SK-N-SH treated with all-trans-retinoic acid at 6 μM for 48 hours (cell line): ENCODE measurements around the gene TMEM132C.

Experiments used
- ARNTL ChIP-seq: fragments of 450-650 bp; formaldehyde crosslinking; IDR thresholded peaks from 2 replicates; pipeline ENCODE4 v1.5.0; 2020; ENCODE audit warnings: low read depth, mild to moderate bottlenecking, moderate library complexity, borderline replicate concordance
- CSDC2 ChIP-seq: fragments of 250-450 bp; sonication (Bioruptor Pico); IDR thresholded peaks from 2 replicates; pipeline ENCODE4 v1.5.0; 2020; ENCODE audit warnings: mild to moderate bottlenecking, moderate library complexity
- GLIS3 ChIP-seq: fragments of 250-450 bp; sonication (Bioruptor Pico); IDR thresholded peaks from 2 replicates; pipeline ENCODE4 v1.5.0; 2020; ENCODE audit warnings: mild to moderate bottlenecking, moderate library complexity
- ISL1 ChIP-seq: fragments of 250-450 bp; sonication (Bioruptor Pico); IDR thresholded peaks from 2 replicates; pipeline ENCODE4 v2.1.2; 2022; ENCODE audit warnings: mild to moderate bottlenecking, moderate library complexity
- PATZ1 ChIP-seq: fragments of 250-450 bp; sonication (Bioruptor Pico); IDR thresholded peaks from 2 replicates; pipeline ENCODE4 v1.8.0; 2020; ENCODE audit warnings: mild to moderate bottlenecking, moderate library complexity, borderline replicate concordance
- RARB ChIP-seq: fragments of 250-450 bp; sonication (Bioruptor Pico); IDR thresholded peaks from 2 replicates; pipeline ENCODE4 v1.8.0; 2021; ENCODE audit warnings: mild to moderate bottlenecking, moderate library complexity
- ZC3H10 ChIP-seq: fragments of 250-450 bp; sonication (Bioruptor Pico); IDR thresholded peaks from 2 replicates; pipeline ENCODE4 v1.5.1; 2021; ENCODE audit warnings: mild to moderate bottlenecking, moderate library complexity
- ZFP3 ChIP-seq: fragments of 250-450 bp; sonication (Bioruptor Pico); IDR thresholded peaks from 2 replicates; pipeline ENCODE4 v1.5.0; 2020; ENCODE audit warnings: mild to moderate bottlenecking, moderate library complexity
- ZFP30 ChIP-seq: fragments of 450-650 bp; formaldehyde crosslinking; IDR thresholded peaks from 2 replicates; pipeline ENCODE4 v1.5.0; 2022; ENCODE audit warnings: mild to moderate bottlenecking, moderate library complexity
- ZNF565 ChIP-seq: fragments of 450-650 bp; formaldehyde crosslinking; conservative IDR thresholded peaks from 2 replicates; pipeline ENCODE4 v1.5.0; 2020; ENCODE audit warnings: low read depth, mild to moderate bottlenecking, moderate library complexity
- ZNF70 ChIP-seq: fragments of 450-650 bp; formaldehyde crosslinking; IDR thresholded peaks from 2 replicates; pipeline ENCODE4 v1.5.0; 2020; ENCODE audit warnings: mild to moderate bottlenecking, moderate library complexity
- TF ChIP-seq, protein P1 (sequence below): fragments of 250-450 bp; sonication (Bioruptor Pico); IDR thresholded peaks from 2 replicates; pipeline ENCODE4 v1.5.1; 2020; ENCODE audit warnings: low read depth, mild to moderate bottlenecking, moderate library complexity

- TF ChIP-seq ARNTL (CRISPR knock-in tag): no peak
- no peak for TF ChIP-seq ZFP30 (CRISPR knock-in tag)
- TF ChIP-seq RARB (CRISPR knock-in tag): no peak
- no peak for TF ChIP-seq GLIS3
- TF ChIP-seq ZNF70: no peak
- no peak for TF ChIP-seq PATZ1 (CRISPR knock-in tag)
- TF ChIP-seq ZNF565 (CRISPR knock-in tag): no peak
- TF ChIP-seq ISL1 (CRISPR knock-in tag): no peak
- TF ChIP-seq CSDC2 (CRISPR knock-in tag): no peak
- no peak for TF ChIP-seq ZC3H10 (CRISPR knock-in tag)
- no peak for TF ChIP-seq ZFP3 (CRISPR knock-in tag)
- TF ChIP-seq, protein P1, sequence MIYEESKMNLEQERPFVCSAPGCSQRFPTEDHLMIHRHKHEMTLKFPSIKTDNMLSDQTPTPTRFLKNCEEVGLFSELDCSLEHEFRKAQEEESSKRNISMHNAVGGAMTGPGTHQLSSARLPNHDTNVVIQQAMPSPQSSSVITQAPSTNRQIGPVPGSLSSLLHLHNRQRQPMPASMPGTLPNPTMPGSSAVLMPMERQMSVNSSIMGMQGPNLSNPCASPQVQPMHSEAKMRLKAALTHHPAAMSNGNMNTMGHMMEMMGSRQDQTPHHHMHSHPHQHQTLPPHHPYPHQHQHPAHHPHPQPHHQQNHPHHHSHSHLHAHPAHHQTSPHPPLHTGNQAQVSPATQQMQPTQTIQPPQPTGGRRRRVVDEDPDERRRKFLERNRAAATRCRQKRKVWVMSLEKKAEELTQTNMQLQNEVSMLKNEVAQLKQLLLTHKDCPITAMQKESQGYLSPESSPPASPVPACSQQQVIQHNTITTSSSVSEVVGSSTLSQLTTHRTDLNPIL (CRISPR knock-in tag): no peak
Observed at GRCh38 chr12:128549601-128550218, 282.7 kb downstream of the TMEM132C start.
